ENCODE measurements around the gene CDH26.

Gene CDH26

DNA sequence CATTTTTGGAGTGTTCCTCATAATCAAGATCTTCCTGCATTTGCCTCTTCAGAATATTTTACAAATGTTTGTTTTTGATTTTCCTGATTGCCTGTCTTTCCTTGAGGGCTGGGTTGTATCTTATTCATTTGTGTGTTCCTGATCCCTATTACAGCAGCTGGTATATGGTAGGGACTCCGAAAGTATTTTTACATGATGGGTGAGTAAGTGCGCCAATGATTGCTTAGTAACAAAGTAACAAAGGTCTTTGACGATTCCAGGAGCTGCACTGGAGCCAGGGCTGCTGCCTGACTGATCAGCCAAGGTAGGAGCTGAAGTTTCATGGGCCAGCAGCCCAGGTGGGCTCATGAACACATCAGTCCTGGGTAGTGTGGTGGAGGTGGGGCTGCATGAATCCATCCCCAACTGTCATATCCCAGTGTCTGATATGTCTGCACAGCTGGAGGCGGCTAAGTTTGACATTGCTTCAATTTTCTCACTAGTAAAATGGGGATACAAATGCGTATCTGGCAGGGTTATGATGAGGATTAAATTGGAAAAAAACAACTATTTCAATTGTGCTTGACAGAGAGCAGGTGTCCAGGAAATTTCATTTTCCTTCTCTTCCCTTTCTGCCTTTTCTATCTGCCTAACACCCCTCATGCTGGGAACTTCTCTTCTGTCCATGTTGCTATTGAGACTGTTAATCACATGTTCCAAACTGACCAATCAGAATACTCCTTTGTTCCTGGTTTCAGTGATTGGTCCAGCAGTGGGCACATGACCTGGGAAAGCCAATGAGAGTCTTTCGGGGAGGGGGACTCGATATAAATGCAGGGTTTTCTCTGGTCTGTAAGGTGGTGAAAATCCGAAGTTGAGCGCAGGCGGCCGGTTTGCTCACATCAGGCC is 90.7 kb downstream of the CDH26 start:
- no peak overlapping the region for H3K27ac ChIP-seq
- TF ChIP-seq, protein P1, sequence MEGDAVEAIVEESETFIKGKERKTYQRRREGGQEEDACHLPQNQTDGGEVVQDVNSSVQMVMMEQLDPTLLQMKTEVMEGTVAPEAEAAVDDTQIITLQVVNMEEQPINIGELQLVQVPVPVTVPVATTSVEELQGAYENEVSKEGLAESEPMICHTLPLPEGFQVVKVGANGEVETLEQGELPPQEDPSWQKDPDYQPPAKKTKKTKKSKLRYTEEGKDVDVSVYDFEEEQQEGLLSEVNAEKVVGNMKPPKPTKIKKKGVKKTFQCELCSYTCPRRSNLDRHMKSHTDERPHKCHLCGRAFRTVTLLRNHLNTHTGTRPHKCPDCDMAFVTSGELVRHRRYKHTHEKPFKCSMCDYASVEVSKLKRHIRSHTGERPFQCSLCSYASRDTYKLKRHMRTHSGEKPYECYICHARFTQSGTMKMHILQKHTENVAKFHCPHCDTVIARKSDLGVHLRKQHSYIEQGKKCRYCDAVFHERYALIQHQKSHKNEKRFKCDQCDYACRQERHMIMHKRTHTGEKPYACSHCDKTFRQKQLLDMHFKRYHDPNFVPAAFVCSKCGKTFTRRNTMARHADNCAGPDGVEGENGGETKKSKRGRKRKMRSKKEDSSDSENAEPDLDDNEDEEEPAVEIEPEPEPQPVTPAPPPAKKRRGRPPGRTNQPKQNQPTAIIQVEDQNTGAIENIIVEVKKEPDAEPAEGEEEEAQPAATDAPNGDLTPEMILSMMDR (conservative IDR thresholded peaks at IDR 0.05) = no peak
- TF ChIP-seq ZFX (IDR thresholded peaks at IDR 0.05) = no peak

DNA sequence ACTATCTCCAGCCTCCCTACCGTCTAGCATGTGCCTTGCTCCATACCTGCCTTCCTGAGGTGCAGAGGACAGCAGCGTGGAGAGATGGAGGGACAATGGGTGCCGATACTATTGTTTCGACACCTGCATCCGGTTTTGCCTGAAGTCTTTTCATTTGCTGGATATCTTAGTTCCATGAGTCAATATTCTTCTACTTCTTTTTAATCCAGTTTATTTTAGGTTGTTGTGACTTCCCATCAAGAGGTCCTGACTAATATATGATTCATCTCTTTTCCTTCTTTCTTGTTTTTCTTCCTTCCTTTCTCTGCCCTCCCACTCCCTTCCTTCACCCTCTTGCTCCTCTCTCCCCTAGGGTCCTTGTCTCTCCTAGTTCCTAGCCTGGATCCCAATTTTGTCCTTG is 91.4 kb downstream of the CDH26 start:
- TF ChIP-seq, protein P1 (conservative IDR thresholded peaks at IDR 0.05) = no peak
- TF ChIP-seq ZFX (IDR thresholded peaks at IDR 0.05) = no peak
- H3K27ac ChIP-seq = no peak overlapping the region

- no peak for TF ChIP-seq ZFX (IDR thresholded peaks at IDR 0.05)
- TF ChIP-seq, protein P1 (conservative IDR thresholded peaks at IDR 0.05) = peak; percentile 78
- no peak overlapping the region for H3K27ac ChIP-seq
These were observed 92.1 kb downstream of the CDH26 start for GRCh38 chr20:60050193-60050947.

DNA sequence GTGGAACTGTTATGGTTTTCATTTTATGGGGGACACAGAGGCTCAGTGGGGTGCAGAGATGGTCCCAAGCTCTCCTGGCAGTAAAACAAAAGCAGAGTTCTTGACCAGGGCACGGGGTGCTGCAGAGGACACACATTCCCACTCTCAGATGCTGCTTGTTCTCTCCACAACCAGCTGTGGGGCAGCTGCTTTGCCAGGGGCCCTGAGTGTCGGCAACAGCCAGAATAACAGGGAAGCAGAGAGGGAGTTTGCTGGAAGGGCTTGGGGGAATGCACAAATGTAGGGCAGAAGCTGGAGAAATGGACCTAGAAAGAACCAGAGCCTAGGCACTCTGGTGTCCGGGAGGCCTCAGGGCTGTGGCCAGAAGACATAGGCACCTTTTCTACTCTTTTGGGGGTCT is 93.7 kb downstream of the CDH26 start:
- no peak for TF ChIP-seq ZFX (IDR thresholded peaks at IDR 0.05)
- TF ChIP-seq, protein P1 (conservative IDR thresholded peaks at IDR 0.05) = no peak
- no peak overlapping the region; the same call in 1 of the 2 replicates for H3K27ac ChIP-seq

DNA sequence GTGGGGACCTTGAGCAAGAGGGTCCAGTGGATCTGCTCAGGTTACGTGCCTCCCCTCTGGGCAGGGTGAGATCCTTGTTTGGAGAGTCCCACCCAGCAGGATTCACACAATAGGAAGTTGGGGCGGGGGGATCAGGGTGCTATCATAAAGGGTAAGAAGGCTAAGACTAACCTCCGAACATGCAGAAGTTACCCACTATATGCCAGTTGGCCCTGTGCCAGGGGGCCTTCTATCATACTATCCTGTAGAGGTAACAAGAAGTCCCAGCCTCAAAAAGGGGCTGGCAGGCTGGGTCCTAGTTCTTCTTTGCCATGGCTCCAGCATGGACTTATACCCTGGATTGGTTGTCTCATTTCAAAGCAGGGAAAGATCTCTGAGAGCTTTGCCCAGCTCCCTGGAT is 94.1 kb downstream of the CDH26 start:
- H3K27ac ChIP-seq = no peak overlapping the region; the same call in 1 of the 2 replicates
- no peak for TF ChIP-seq ZFX (IDR thresholded peaks at IDR 0.05)
- TF ChIP-seq, protein P1 (conservative IDR thresholded peaks at IDR 0.05) = no peak

- no peak for TF ChIP-seq ZFX (IDR thresholded peaks at IDR 0.05)
- TF ChIP-seq, protein P1 (conservative IDR thresholded peaks at IDR 0.05) = no peak
- peak overlapping the region; percentile 21 for H3K27ac ChIP-seq
These were observed 95.0 kb downstream of the CDH26 start for GRCh38 chr20:60053125-60053817.

Data from C4-2B (cell line).